IMR-90 (cell line): ENCODE results near the gene ISX. TPM values are rescaled to one million over a fixed set of nuclear protein-coding genes. Genes with fewer than 3 reads are reported as not detected.

Source experiments
- ATAC-seq: fragments of 200-7000 bp; cut with Tn5 transposase; 2 replicates; pipeline ENCODE4 v1.9.1; 2020; ENCODE audit warnings: low read depth, mild to moderate bottlenecking, moderate library complexity
- BruUV-seq: library from RNA; stranded (reverse); fragments of 400-500 nt; replicated peaks from 2 replicates; lab custom pipeline; 2021; lab: Mats Ljungman, UMichigan
- CTCF ChIA-PET: fragments of 300-600 bp; formaldehyde crosslinking; extraction: SDS; loops from one replicate; lab custom pipeline; 2021; ENCODE audit warnings: antibody characterized with exemption; lab: Yijun Ruan, JAX
- POLR2A ChIA-PET: fragments of 300-600 bp; sonication (Branson Sonifier 250); formaldehyde crosslinking; loops from one replicate; lab custom pipeline; 2022; ENCODE audit warnings: antibody characterized with exemption; ENCODE audit not compliant: unreplicated experiment; lab: Charles Lee
- DNase-seq: peaks from one replicate; pipeline ENCODE4 v3.0.0; 2013
- H2AFZ ChIP-seq: replicated peaks from 2 replicates; pipeline ENCODE3; 2013; ENCODE audit warnings: low read length, mild to moderate bottlenecking; ENCODE audit not compliant: poor library complexity
- H2AK5ac ChIP-seq: 2 replicates; pipeline ENCODE4 v1.6.1; 2013; ENCODE audit warnings: low read depth, low read length, inconsistent platforms
- H2AK9ac ChIP-seq: replicated peaks from 2 replicates; pipeline ENCODE3; 2013; ENCODE audit warnings: mild to moderate bottlenecking, low read depth, low read length, moderate library complexity; ENCODE audit not compliant: poor library complexity
- H2BK120ac ChIP-seq: 2 replicates; pipeline ENCODE4 v1.6.1; 2013; ENCODE audit warnings: low read depth, low read length, inconsistent platforms
- H2BK15ac ChIP-seq: 3 replicates; pipeline ENCODE4 v1.6.1; 2013; ENCODE audit warnings: low read depth, low read length, inconsistent platforms
- H2BK20ac ChIP-seq: 2 replicates; pipeline ENCODE4 v1.6.1; 2013; ENCODE audit warnings: low read depth, mild to moderate bottlenecking, inconsistent platforms, low read length, moderate library complexity
- H2BK5ac ChIP-seq: 2 replicates; pipeline ENCODE4 v1.6.1; 2013; ENCODE audit warnings: mild to moderate bottlenecking, low read depth, low read length, inconsistent platforms; ENCODE audit not compliant: poor library complexity, severe bottlenecking
- H3K14ac ChIP-seq: replicated peaks from 2 replicates; pipeline ENCODE4 v1.6.1; 2013; ENCODE audit warnings: low read depth, low read length, inconsistent platforms
- H3K18ac ChIP-seq: 2 replicates; pipeline ENCODE4 v1.6.1; 2013; ENCODE audit warnings: low read depth, low read length, control low read depth
- H3K23ac ChIP-seq: 2 replicates; pipeline ENCODE4 v1.6.1; 2013; ENCODE audit warnings: low read depth, low read length, inconsistent platforms
- H3K27ac ChIP-seq: 2 replicates; pipeline ENCODE4 v1.5.1; 2013; ENCODE audit warnings: mild to moderate bottlenecking, control low read depth, low read length; ENCODE audit not compliant: insufficient read depth
- H3K27me3 ChIP-seq: 2 replicates; pipeline ENCODE4 v1.6.1; 2013; ENCODE audit warnings: low read length; ENCODE audit not compliant: control insufficient read depth, insufficient read depth
- H3K36me3 ChIP-seq: 2 replicates; pipeline ENCODE4 v1.6.1; 2013; ENCODE audit warnings: low read length, mixed read lengths; ENCODE audit not compliant: control insufficient read depth, insufficient read depth
- H3K4ac ChIP-seq: 2 replicates; pipeline ENCODE4 v1.6.1; 2013; ENCODE audit warnings: low read depth, low read length, inconsistent platforms
- H3K4me1 ChIP-seq: 2 replicates; pipeline ENCODE4 v1.6.1; 2013; ENCODE audit warnings: low read length, mixed read lengths; ENCODE audit not compliant: control insufficient read depth, insufficient read depth
- H3K4me2 ChIP-seq: 2 replicates; pipeline ENCODE4 v1.6.1; 2013; ENCODE audit warnings: low read depth, mild to moderate bottlenecking, control low read depth, low read length, moderate library complexity
- H3K4me3 ChIP-seq: 2 replicates; pipeline ENCODE4 v1.5.1; 2013; ENCODE audit warnings: low read depth, mild to moderate bottlenecking, control low read depth, low read length, moderate library complexity; ENCODE audit not compliant: insufficient read depth
- H3K56ac ChIP-seq: 2 replicates; pipeline ENCODE4 v1.6.1; 2013; ENCODE audit warnings: low read length, inconsistent platforms; ENCODE audit not compliant: insufficient read depth; ENCODE audit errors: extremely low read depth
- H3K79me1 ChIP-seq, 2 experiments: 2 replicates each; pipeline ENCODE4 v1.6.1; 2013; ENCODE audit warnings: low read length in 2 of 2, inconsistent platforms in 1 of 2, low read depth in 1 of 2
- H3K9ac ChIP-seq: 2 replicates; pipeline ENCODE4 v1.6.1; 2013; ENCODE audit warnings: low read depth, low read length, control low read depth
- H3K9me1 ChIP-seq: 2 replicates; pipeline ENCODE4 v1.6.1; 2013; ENCODE audit warnings: low read length, inconsistent platforms; ENCODE audit not compliant: insufficient read depth
- H3K9me3 ChIP-seq: 2 replicates; pipeline ENCODE4 v1.6.1; 2013; ENCODE audit warnings: low read length; ENCODE audit not compliant: control insufficient read depth, insufficient read depth
- H4K20me1 ChIP-seq: 2 replicates; pipeline ENCODE4 v1.6.1; 2013; ENCODE audit warnings: low read length, inconsistent platforms; ENCODE audit not compliant: insufficient read depth
- H4K5ac ChIP-seq: 2 replicates; pipeline ENCODE4 v1.6.1; 2013; ENCODE audit warnings: mild to moderate bottlenecking, low read depth, low read length, control low read depth
- H4K8ac ChIP-seq, 2 experiments: 2 replicates each; pipeline ENCODE4 v1.6.1; 2013; ENCODE audit warnings: low read depth in 2 of 2, low read length in 2 of 2, control low read depth in 1 of 2, inconsistent platforms in 1 of 2
- H4K91ac ChIP-seq: 2 replicates; pipeline ENCODE4 v1.6.1; 2013; ENCODE audit warnings: low read depth, low read length, inconsistent platforms; ENCODE audit not compliant: insufficient read depth
- BHLHE40 ChIP-seq: fragments of 150-350 bp; IDR thresholded peaks from 2 replicates; pipeline ENCODE4 v1.6.1; 2016; ENCODE audit warnings: mild to moderate bottlenecking, low read depth, low read length
- CEBPB ChIP-seq: IDR thresholded peaks from 2 replicates; pipeline ENCODE4 v1.6.1; 2012; ENCODE audit warnings: low read depth, low read length, improper control_type of control experiment
- CHD1 ChIP-seq: IDR thresholded peaks from 2 replicates; pipeline ENCODE4 v1.6.1; 2012; ENCODE audit warnings: low read depth, low read length, improper control_type of control experiment
- FOS ChIP-seq: fragments of 150-350 bp; IDR thresholded peaks from 2 replicates; pipeline ENCODE4 v1.6.1; 2016; ENCODE audit warnings: low read depth, low read length
- MAFK ChIP-seq: IDR thresholded peaks from 2 replicates; pipeline ENCODE4 v1.6.1; 2012; ENCODE audit warnings: low read depth, low read length, improper control_type of control experiment
- MAZ ChIP-seq: IDR thresholded peaks from 2 replicates; pipeline ENCODE4 v1.6.1; 2012; ENCODE audit warnings: low read depth, mild to moderate bottlenecking, low read length, improper control_type of control experiment, moderate library complexity, borderline replicate concordance
- MXI1 ChIP-seq: IDR thresholded peaks from 2 replicates; pipeline ENCODE4 v1.6.1; 2012; ENCODE audit warnings: low read depth, mild to moderate bottlenecking, low read length, moderate library complexity, borderline replicate concordance
- NFE2L2 ChIP-seq: fragments of 150-350 bp; IDR thresholded peaks from 2 replicates; pipeline ENCODE4 v1.6.1; 2016; ENCODE audit warnings: low read depth, mild to moderate bottlenecking, low read length
- POLR2A ChIP-seq: IDR thresholded peaks from 2 replicates; pipeline ENCODE4 v1.6.1; 2012; ENCODE audit warnings: mild to moderate bottlenecking, low read depth, low read length
- RAD21 ChIP-seq: IDR thresholded peaks from 2 replicates; pipeline ENCODE4 v1.6.1; 2012; ENCODE audit warnings: low read length, improper control_type of control experiment
- RCOR1 ChIP-seq: IDR thresholded peaks from 2 replicates; pipeline ENCODE4 v1.6.1; 2012; ENCODE audit warnings: mild to moderate bottlenecking, low read length, improper control_type of control experiment; ENCODE audit not compliant: insufficient replicate concordance
- RFX5 ChIP-seq: IDR thresholded peaks from 2 replicates; pipeline ENCODE4 v1.8.0; 2012; ENCODE audit warnings: low read depth, mild to moderate bottlenecking, low read length, moderate library complexity
- SMC3 ChIP-seq: fragments of 150-350 bp; IDR thresholded peaks from 2 replicates; pipeline ENCODE4 v1.6.1; 2016; ENCODE audit warnings: low read depth, mild to moderate bottlenecking, antibody characterized with exemption, low read length, moderate library complexity
- WGBS, 2 experiments: methylation state at CpG; one replicate each; pipeline versions ENCODE4 v1.1.5 to v1.1.7; 2013; ENCODE audit warnings: missing lambda C conversion rate in 2 of 2; ENCODE audit not compliant: insufficient read length in 1 of 2; ENCODE audit errors: extremely low coverage in 2 of 2; 5-methylcytosine and 5-hydroxymethylcytosine counted together
- dilution Hi-C: fragments of 300-500 bp; cut with HindIII; formaldehyde crosslinking; loops from one replicate; pipeline ENCODE4 v1.14.3; 2018; ENCODE audit warnings: low sequenced_read_pairs; ENCODE audit not compliant: unreplicated experiment
- in situ Hi-C: fragments of 300-500 bp; cut with MboI; formaldehyde crosslinking; loops from 3 replicates; pipeline ENCODE4 v1.14.3; 2019; ENCODE audit warnings: low sequenced_read_pairs, inconsistent platforms, mixed read lengths
- intact Hi-C: fragments of 100-400 bp; cut with micrococcal nuclease; formaldehyde crosslinking; loops from 2 replicates; pipeline ENCODE4 v1.10.0; 2022
- polyA plus RNA-seq, 3 experiments: library from polyadenylated mRNA; depleted of rRNA; stranded (reverse); fragments of >200 nt; gene quantifications; 2 replicates each; pipeline ENCODE4 v1.2.3, GENCODE V29; 2012; ENCODE audit warnings: low replicate concordance in 1 of 3
- total RNA-seq: library from RNA; depleted of rRNA; stranded (reverse); fragments of >200 nt; gene quantifications from 2 replicates; pipeline ENCODE4 v1.2.3, GENCODE V29; 2012
- TF ChIP-seq, protein P1 (sequence below): fragments of 150-350 bp; IDR thresholded peaks from 2 replicates; pipeline ENCODE4 v1.6.1; 2016; ENCODE audit warnings: low read depth, mild to moderate bottlenecking, low read length, moderate library complexity, borderline replicate concordance
- TF ChIP-seq, protein P2 (sequence below): conservative IDR thresholded peaks from 2 replicates; pipeline ENCODE4 v1.5.1; 2012; ENCODE audit warnings: mild to moderate bottlenecking, low read depth, low read length, improper control_type of control experiment
- TF ChIP-seq, protein P3 (sequence below): fragments of 150-350 bp; IDR thresholded peaks from 2 replicates; pipeline ENCODE4 v1.6.1; 2017; ENCODE audit warnings: mild to moderate bottlenecking, antibody characterized with exemption, low read length, low read depth

Gene ISX
- total and polyA plus RNA-seq, 2 of the 4 experiments (the other 2 are of a cell fraction), result not detected

DNA sequence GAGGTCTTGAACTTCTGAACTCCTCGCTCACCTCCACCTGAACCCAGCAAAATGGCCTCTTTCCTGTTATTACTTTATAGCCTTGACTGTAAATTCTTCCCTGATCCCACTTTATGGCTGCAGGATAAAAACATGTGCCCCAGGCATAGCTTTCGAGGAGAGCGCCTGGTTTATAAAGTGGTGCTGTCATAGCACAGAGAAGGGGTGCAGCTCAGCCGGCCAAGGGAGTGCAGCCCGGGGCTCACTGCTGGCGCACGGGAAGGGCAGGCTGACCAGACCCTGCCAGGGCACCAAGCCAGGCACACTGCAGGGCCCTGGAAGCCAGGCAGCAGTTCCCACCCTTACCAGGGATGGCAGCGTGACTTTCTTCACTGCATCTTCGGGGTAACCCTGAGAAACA is 50.9 kb downstream of the ISX start:
- dilution Hi-C loops (no loop called here), in situ Hi-C loops (no loop called here), intact Hi-C loops (no loop called here)
- Histone ChIP-seq H3K36me3 (no peaks in the 10 kb centered on the region), H3K9me1 (no peaks in the 10 kb centered on the region), H3K4me2 (no peak overlapping the region), H2BK15ac (no peak overlapping the region), H3K4ac (no peak overlapping the region), H3K9me3 (peaks cover 3% of the 10 kb centered on the region; the same call in 1 of the 2 replicates), H2AFZ (no peak overlapping the region), H4K5ac (no peak overlapping the region), H3K27me3 (no peaks in the 10 kb centered on the region), H3K18ac (no peak overlapping the region), H3K4me1 (no peaks in the 10 kb centered on the region), H3K56ac (no peak overlapping the region), H3K9ac (no peak overlapping the region), H3K14ac (no peak overlapping the region), H3K27ac (no peak overlapping the region), H4K20me1 (no peaks in the 10 kb centered on the region), H2AK9ac (peak overlapping the region; percentile 42), H2BK5ac (no peak overlapping the region), H3K4me3 (no peak overlapping the region), H3K23ac (no peak overlapping the region), H4K8ac (no peak overlapping the region), H2BK20ac (no peak overlapping the region), H4K91ac (no peak overlapping the region), H3K79me1 (no peaks in the 10 kb centered on the region), H2AK5ac (no peak overlapping the region), H2BK120ac (no peak overlapping the region)
- POLR2A ChIA-PET, result no interaction called here
- ATAC-seq, result no peak
- no TSS peak for BruUV-seq
- CTCF ChIA-PET, result no interaction called here
- 38% methylated on average over 3 of the region's 9 CpGs; no CpG with 5 or more reads in 1 of the 2 experiments for WGBS, 2 experiments
- TF ChIP-seq BHLHE40, result no peak
- TF ChIP-seq MAZ, result no peak
- no peak for TF ChIP-seq RFX5
- no peak for TF ChIP-seq FOS
- no peak for TF ChIP-seq RCOR1
- no peak for TF ChIP-seq SMC3
- TF ChIP-seq RAD21, result no peak
- no peak for TF ChIP-seq MXI1
- TF ChIP-seq NFE2L2, result no peak
- TF ChIP-seq, protein P1, sequence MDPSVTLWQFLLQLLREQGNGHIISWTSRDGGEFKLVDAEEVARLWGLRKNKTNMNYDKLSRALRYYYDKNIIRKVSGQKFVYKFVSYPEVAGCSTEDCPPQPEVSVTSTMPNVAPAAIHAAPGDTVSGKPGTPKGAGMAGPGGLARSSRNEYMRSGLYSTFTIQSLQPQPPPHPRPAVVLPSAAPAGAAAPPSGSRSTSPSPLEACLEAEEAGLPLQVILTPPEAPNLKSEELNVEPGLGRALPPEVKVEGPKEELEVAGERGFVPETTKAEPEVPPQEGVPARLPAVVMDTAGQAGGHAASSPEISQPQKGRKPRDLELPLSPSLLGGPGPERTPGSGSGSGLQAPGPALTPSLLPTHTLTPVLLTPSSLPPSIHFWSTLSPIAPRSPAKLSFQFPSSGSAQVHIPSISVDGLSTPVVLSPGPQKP, result no peak
- no peak for TF ChIP-seq CHD1
- no peak for TF ChIP-seq CEBPB
- TF ChIP-seq, protein P2, sequence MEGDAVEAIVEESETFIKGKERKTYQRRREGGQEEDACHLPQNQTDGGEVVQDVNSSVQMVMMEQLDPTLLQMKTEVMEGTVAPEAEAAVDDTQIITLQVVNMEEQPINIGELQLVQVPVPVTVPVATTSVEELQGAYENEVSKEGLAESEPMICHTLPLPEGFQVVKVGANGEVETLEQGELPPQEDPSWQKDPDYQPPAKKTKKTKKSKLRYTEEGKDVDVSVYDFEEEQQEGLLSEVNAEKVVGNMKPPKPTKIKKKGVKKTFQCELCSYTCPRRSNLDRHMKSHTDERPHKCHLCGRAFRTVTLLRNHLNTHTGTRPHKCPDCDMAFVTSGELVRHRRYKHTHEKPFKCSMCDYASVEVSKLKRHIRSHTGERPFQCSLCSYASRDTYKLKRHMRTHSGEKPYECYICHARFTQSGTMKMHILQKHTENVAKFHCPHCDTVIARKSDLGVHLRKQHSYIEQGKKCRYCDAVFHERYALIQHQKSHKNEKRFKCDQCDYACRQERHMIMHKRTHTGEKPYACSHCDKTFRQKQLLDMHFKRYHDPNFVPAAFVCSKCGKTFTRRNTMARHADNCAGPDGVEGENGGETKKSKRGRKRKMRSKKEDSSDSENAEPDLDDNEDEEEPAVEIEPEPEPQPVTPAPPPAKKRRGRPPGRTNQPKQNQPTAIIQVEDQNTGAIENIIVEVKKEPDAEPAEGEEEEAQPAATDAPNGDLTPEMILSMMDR, result no peak
- TF ChIP-seq, protein P3, sequence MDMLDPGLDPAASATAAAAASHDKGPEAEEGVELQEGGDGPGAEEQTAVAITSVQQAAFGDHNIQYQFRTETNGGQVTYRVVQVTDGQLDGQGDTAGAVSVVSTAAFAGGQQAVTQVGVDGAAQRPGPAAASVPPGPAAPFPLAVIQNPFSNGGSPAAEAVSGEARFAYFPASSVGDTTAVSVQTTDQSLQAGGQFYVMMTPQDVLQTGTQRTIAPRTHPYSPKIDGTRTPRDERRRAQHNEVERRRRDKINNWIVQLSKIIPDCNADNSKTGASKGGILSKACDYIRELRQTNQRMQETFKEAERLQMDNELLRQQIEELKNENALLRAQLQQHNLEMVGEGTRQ, result no peak
- TF ChIP-seq POLR2A, result no peak
- TF ChIP-seq MAFK, result no peak
- no peak for DNase-seq
